PFSK-1 (cell line): Measurements from ENCODE around the gene ENTPD3.
A peak's percentile ranks its signal among the peaks of the same experiment; 100 is the strongest.

Experiments
- POLR2AphosphoS5 ChIP-seq: IDR thresholded peaks from 2 replicates; pipeline ENCODE4 v1.6.1; 2012; ENCODE audit warnings: low read depth, mild to moderate bottlenecking, control low read depth, low read length, moderate library complexity
- SIN3A ChIP-seq: IDR thresholded peaks from 2 replicates; pipeline ENCODE4 v1.6.1; 2012; ENCODE audit warnings: mild to moderate bottlenecking, low read length, moderate library complexity, borderline replicate concordance; ENCODE audit not compliant: insufficient read depth
- TAF1 ChIP-seq: IDR thresholded peaks from 2 replicates; pipeline ENCODE4 v1.6.1; 2012; ENCODE audit warnings: low read length, control low read depth, borderline replicate concordance; ENCODE audit not compliant: insufficient read depth
- TF ChIP-seq, protein P1 (sequence below), 2 experiments: IDR thresholded peaks; 2 replicates each; pipeline versions ENCODE4 v1.6.1 to v1.8.0; 2011 to 2012; ENCODE audit warnings: low read depth in 2 of 2, low read length in 2 of 2, control low read depth in 1 of 2, inconsistent platforms in 1 of 2, mild to moderate bottlenecking in 1 of 2, moderate library complexity in 1 of 2; ENCODE audit not compliant: insufficient read depth in 1 of 2

DNA sequence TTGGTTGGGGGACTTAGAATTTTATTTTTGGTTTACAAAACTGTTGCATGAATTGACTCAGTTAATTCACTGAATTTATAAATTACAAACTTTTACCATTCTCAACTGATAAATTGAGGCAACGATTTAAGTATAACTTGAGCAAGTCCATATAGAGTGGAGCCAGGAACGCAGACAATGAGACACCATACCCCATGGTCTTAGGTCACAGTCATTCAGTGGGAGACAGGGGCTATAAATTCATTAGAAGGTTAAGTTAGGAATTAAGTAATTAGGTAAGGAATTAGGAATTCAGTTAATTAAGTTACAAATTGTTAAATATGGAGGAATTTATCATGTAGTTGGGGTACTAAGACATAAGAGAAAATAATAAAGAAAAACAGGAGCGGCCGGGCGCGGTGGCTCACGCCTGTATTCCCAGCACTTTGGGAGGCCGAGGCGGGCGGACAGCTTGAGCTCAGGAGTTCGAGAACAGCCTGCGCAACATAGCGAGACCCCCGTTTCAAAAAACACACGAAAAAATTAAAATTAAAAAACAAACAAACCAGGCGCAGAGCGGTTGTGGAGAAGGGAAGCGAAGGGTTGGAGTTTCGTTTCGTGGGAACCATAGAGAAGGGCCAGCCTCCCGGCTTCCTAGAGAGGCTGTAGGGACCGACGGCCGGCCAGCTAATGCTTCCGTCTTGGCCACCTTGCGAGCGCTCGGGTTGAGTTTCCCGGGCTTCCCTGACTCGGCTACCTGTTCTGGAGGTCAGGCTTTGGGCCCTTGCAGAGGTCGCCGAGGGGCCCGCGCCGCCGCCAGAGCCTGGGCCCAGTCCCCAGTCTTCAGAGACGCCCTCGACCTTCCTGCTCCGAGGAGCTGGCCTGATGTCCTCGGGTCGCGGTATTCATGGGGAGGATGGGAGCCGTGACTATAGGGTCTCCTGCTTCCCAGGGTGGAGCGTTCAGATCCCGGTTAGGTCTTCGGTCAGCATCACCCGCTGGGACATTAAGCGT, 89.8 kb downstream of the ENTPD3 start, which contains the start of gene ZNF619:
- TF ChIP-seq POLR2AphosphoS5 (peak; percentile 73), TAF1 (0 out of 2 replicates have a peak, but pooled peaks have one; percentile 56), SIN3A (no peak)
- TF ChIP-seq, protein P1, sequence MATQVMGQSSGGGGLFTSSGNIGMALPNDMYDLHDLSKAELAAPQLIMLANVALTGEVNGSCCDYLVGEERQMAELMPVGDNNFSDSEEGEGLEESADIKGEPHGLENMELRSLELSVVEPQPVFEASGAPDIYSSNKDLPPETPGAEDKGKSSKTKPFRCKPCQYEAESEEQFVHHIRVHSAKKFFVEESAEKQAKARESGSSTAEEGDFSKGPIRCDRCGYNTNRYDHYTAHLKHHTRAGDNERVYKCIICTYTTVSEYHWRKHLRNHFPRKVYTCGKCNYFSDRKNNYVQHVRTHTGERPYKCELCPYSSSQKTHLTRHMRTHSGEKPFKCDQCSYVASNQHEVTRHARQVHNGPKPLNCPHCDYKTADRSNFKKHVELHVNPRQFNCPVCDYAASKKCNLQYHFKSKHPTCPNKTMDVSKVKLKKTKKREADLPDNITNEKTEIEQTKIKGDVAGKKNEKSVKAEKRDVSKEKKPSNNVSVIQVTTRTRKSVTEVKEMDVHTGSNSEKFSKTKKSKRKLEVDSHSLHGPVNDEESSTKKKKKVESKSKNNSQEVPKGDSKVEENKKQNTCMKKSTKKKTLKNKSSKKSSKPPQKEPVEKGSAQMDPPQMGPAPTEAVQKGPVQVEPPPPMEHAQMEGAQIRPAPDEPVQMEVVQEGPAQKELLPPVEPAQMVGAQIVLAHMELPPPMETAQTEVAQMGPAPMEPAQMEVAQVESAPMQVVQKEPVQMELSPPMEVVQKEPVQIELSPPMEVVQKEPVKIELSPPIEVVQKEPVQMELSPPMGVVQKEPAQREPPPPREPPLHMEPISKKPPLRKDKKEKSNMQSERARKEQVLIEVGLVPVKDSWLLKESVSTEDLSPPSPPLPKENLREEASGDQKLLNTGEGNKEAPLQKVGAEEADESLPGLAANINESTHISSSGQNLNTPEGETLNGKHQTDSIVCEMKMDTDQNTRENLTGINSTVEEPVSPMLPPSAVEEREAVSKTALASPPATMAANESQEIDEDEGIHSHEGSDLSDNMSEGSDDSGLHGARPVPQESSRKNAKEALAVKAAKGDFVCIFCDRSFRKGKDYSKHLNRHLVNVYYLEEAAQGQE (IDR thresholded peaks at IDR 0.05; ENCODE audit: insufficient read depth in 1 of 2, low read depth in 2 of 2, low read length in 2 of 2) = no peak
